K562 (cell line): ENCODE data around the gene ANKRD10.

Source experiments
- CBFA2T2 ChIP-seq: fragments of 450-650 bp; conservative IDR thresholded peaks from 2 replicates; pipeline ENCODE4 v1.6.1; 2017; ENCODE audit warnings: mild to moderate bottlenecking
- CEBPB ChIP-seq: fragments of 450-650 bp; IDR thresholded peaks from 2 replicates; pipeline ENCODE4 v1.6.1; 2016; ENCODE audit warnings: missing genetic modification characterization, missing compliant biosample characterization
- CTCF ChIP-seq, 3 experiments: IDR thresholded peaks in 2 of 3; conservative IDR thresholded peaks in 1 of 3; 2 replicates each; pipeline ENCODE4 v1.5.1; 2011 to 2012; ENCODE audit warnings: low read length in 3 of 3, mild to moderate bottlenecking in 3 of 3, control low read depth in 2 of 3, improper control_type of control experiment in 1 of 3, inconsistent platforms in 1 of 3, low read depth in 1 of 3, mixed read lengths in 1 of 3, moderate library complexity in 1 of 3; ENCODE audit not compliant: insufficient read depth in 2 of 3
- POLR2G ChIP-seq: fragments of 200-400 bp; formaldehyde crosslinking; IDR thresholded peaks from 2 replicates; pipeline ENCODE4 v1.6.1; 2017; ENCODE audit warnings: low read depth, mild to moderate bottlenecking, antibody characterized with exemption, low read length, moderate library complexity
- TARDBP ChIP-seq: fragments of 450-650 bp; IDR thresholded peaks from 2 replicates; pipeline ENCODE4 v1.6.1; 2016
- TCF15 ChIP-seq: fragments of 250-450 bp; sonication (Bioruptor Pico); IDR thresholded peaks from 2 replicates; pipeline ENCODE4 v1.8.0; 2022; ENCODE audit warnings: moderate library complexity, mild to moderate bottlenecking, inconsistent platforms
- ZBTB8A ChIP-seq: fragments of 450-650 bp; IDR thresholded peaks from 2 replicates; pipeline ENCODE4 v1.6.1; 2018; ENCODE audit warnings: mild to moderate bottlenecking, moderate library complexity; ENCODE audit not compliant: partially characterized antibody
- ZNF121 ChIP-seq: sonication (generic); formaldehyde crosslinking; conservative IDR thresholded peaks from 2 replicates; pipeline ENCODE4 v1.8.0; 2022; ENCODE audit warnings: missing genetic modification reagents
- ZNF143 ChIP-seq: sonication (generic); formaldehyde crosslinking; IDR thresholded peaks from 2 replicates; pipeline ENCODE4 v1.9.0; 2022; ENCODE audit warnings: mild to moderate bottlenecking, missing genetic modification reagents
- ZNF212 ChIP-seq: fragments of 450-650 bp; formaldehyde crosslinking; IDR thresholded peaks from 2 replicates; pipeline ENCODE4 v1.4.0; 2020; ENCODE audit warnings: mild to moderate bottlenecking
- ZNF274 ChIP-seq: IDR thresholded peaks from 2 replicates; pipeline ENCODE4 v1.6.1; 2011; ENCODE audit warnings: low read depth, mild to moderate bottlenecking, low read length, moderate library complexity, borderline replicate concordance
- ZNF512 ChIP-seq: IDR thresholded peaks from 2 replicates; pipeline ENCODE4 v1.6.1; 2016; ENCODE audit warnings: missing genetic modification characterization, missing compliant biosample characterization
- ZNF561 ChIP-seq: fragments of 450-650 bp; formaldehyde crosslinking; conservative IDR thresholded peaks from 2 replicates; pipeline ENCODE4 v1.4.0; 2020; ENCODE audit warnings: mild to moderate bottlenecking, moderate library complexity

GRCh38 chr13:110855363-110855762 is 59.5 kb downstream of the ANKRD10 start:
- TF ChIP-seq TCF15 (no peak), ZNF274 (no peak), ZNF561 (CRISPR knock-in tag) (no peak), CEBPB (tag) (no peak), TARDBP (no peak), CBFA2T2 (no peak), ZNF121 (CRISPR knock-in tag) (no peak), ZNF212 (CRISPR knock-in tag) (no peak), ZBTB8A (no peak), ZNF512 (tag) (no peak), CTCF (IDR thresholded peaks at IDR 0.05 in 2 of 3, conservative IDR thresholded peaks at IDR 0.05 in 1 of 3; ENCODE audit: insufficient read depth in 2 of 3, low read depth in 1 of 3, low read length in 3 of 3) (no peak), POLR2G (no peak), ZNF143 (no peak)
